Esophagus muscularis mucosa (tissue), 4 donors: ENCODE results near the gene UBAP1. TPM values are rescaled to one million over a fixed set of nuclear protein-coding genes. Genes with fewer than 3 reads are reported as not detected.
"Not testable (repeated sequence)": the region's sequence is repeated elsewhere in the genome, so short reads cannot be mapped to it uniquely, and the experiment has no call there.

Experiments
- DNase-seq: peaks from one replicate; pipeline ENCODE4 v3.0.0-alpha.2; 2017; ENCODE audit errors: extremely low spot score
- H3K27ac ChIP-seq, 4 donors: fragments of 200-600 bp; sonication (generic); replicated peaks in 1 of 4; 1 replicate in 3 of 4; 2 replicates in 1 of 4; pipeline ENCODE4 v1.5.1; 2016 to 2019; ENCODE audit warnings: mild to moderate bottlenecking in 1 of 4
- H3K27me3 ChIP-seq, 4 donors: fragments of 200-600 bp; sonication (generic); one replicate each; pipeline versions ENCODE4 v1.5.1 to v1.6.0; 2016 to 2019
- H3K36me3 ChIP-seq, 4 donors: fragments of 200-600 bp; sonication (generic); one replicate each; pipeline ENCODE4 v1.5.1; 2016 to 2019
- H3K4me1 ChIP-seq, 4 donors: fragments of 200-600 bp; sonication (generic); one replicate each; pipeline ENCODE4 v1.5.1; 2016 to 2019
- H3K4me3 ChIP-seq, 4 donors: fragments of 200-600 bp; sonication (generic); 1 replicate in 2 of 4; 2 replicates in 2 of 4; pipeline ENCODE4 v1.5.1; 2016 to 2019; ENCODE audit warnings: mild to moderate bottlenecking in 4 of 4, moderate library complexity in 1 of 4
- H3K9me3 ChIP-seq, 4 donors: fragments of 200-600 bp; sonication (generic); 1 replicate in 3 of 4; 2 replicates in 1 of 4; pipeline ENCODE4 v1.5.1; 2016 to 2019
- EP300 ChIP-seq: sonication (generic); formaldehyde crosslinking; IDR thresholded peaks from one replicate; pipeline ENCODE4 v1.6.1; 2017; ENCODE audit warnings: antibody characterized with exemption
- POLR2A ChIP-seq: fragments of 450-650 bp; IDR thresholded peaks from one replicate; pipeline ENCODE4 v1.6.1; 2017; ENCODE audit warnings: antibody characterized with exemption, moderate library complexity, mild to moderate bottlenecking, low read depth
- POLR2AphosphoS5 ChIP-seq, 2 donors: sonication (generic); formaldehyde crosslinking; IDR thresholded peaks; one replicate each; pipeline ENCODE4 v1.6.1; 2017; ENCODE audit warnings: antibody characterized with exemption in 2 of 2
- WGBS: methylation state at CpG from one replicate; pipeline ENCODE4 v1.1.5; 2018; 5-methylcytosine and 5-hydroxymethylcytosine counted together
- intact Hi-C: fragments of 100-400 bp; cut with DNase I; formaldehyde crosslinking; loops from one replicate; pipeline ENCODE4 v1.15.1; 2023
- small RNA-seq, 3 donors: library from RNA; depleted of rRNA; stranded (forward); fragments of <200 nt; gene quantifications; one replicate each; pipeline ENCODE3, GENCODE V24; 2016
- total RNA-seq, 4 donors: library from RNA; depleted of rRNA; stranded (reverse); fragments of >200 nt; gene quantifications; one replicate each; pipeline versions ENCODE4 v1.1.0 to v1.2.1, GENCODE V29; 2016
- TF ChIP-seq, protein P1 (sequence below), 3 experiments: fragments of 200-600 bp in 2 of 3; fragments of 450-650 bp in 1 of 3; sonication (generic) in 2 of 3; IDR thresholded peaks; one replicate each; pipeline ENCODE4 v1.5.1; 2017 to 2019; ENCODE audit warnings: antibody characterized with exemption in 3 of 3, mild to moderate bottlenecking in 2 of 3, moderate library complexity in 1 of 3

UBAP1 gene
- total RNA-seq, 4 donors from 2014 or later = 54.0 to 84.3 (median 72.6) TPM

DNA sequence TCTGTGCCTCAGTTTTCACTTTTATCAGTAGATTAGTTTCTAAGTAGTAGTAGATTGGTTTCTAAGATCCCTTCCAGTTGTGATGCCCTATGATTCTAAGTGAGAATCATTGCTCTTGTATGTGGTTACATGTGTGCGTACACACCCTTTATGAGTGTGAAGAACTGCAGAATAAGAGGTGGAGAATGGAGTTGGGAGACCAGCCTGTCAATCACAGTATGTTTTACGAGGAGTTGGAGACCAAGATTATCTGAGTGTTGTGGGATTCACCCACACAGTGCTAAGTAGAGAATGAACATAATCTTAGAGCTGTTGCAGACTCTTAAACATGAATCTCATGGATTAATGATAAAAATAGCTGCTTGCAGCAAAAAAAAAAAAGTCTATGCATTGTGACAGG is 112.6 kb downstream of the UBAP1 start:
- no peaks in the 10 kb centered on the region for H3K9me3 ChIP-seq
- no peaks in the 10 kb centered on the region for H3K4me1 ChIP-seq
- intact Hi-C loops = no loop called here
- 92% methylated on average over 2 of the region's 2 CpGs for WGBS
- no peaks in the 10 kb centered on the region for H3K27me3 ChIP-seq
- TF ChIP-seq POLR2AphosphoS5 (IDR thresholded peaks at IDR 0.05) = no peak
- TF ChIP-seq, protein P1, sequence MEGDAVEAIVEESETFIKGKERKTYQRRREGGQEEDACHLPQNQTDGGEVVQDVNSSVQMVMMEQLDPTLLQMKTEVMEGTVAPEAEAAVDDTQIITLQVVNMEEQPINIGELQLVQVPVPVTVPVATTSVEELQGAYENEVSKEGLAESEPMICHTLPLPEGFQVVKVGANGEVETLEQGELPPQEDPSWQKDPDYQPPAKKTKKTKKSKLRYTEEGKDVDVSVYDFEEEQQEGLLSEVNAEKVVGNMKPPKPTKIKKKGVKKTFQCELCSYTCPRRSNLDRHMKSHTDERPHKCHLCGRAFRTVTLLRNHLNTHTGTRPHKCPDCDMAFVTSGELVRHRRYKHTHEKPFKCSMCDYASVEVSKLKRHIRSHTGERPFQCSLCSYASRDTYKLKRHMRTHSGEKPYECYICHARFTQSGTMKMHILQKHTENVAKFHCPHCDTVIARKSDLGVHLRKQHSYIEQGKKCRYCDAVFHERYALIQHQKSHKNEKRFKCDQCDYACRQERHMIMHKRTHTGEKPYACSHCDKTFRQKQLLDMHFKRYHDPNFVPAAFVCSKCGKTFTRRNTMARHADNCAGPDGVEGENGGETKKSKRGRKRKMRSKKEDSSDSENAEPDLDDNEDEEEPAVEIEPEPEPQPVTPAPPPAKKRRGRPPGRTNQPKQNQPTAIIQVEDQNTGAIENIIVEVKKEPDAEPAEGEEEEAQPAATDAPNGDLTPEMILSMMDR (IDR thresholded peaks at IDR 0.05) = no peak
- TF ChIP-seq POLR2A = no peak
- no peak for TF ChIP-seq EP300
- no peaks in the 10 kb centered on the region for H3K36me3 ChIP-seq
- H3K4me3 ChIP-seq = no peak overlapping the region
- no peak for DNase-seq
- no peak overlapping the region for H3K27ac ChIP-seq

GRCh38 chr9:34292552-34292951 is 113.7 kb downstream of the UBAP1 start:
- no peaks in the 10 kb centered on the region for H3K27me3 ChIP-seq
- intact Hi-C loops = no loop called here
- no peaks in the 10 kb centered on the region for H3K36me3 ChIP-seq
- 57% methylated on average over 2 of the region's 2 CpGs for WGBS
- no peaks in the 10 kb centered on the region for H3K4me1 ChIP-seq
- DNase-seq = no peak
- H3K9me3 ChIP-seq = no peaks in the 10 kb centered on the region
- TF ChIP-seq, protein P1 (IDR thresholded peaks at IDR 0.05) = no peak
- no peak for TF ChIP-seq POLR2A
- no peak for TF ChIP-seq EP300
- TF ChIP-seq POLR2AphosphoS5 (IDR thresholded peaks at IDR 0.05) = no peak
- no peak overlapping the region for H3K4me3 ChIP-seq
- no peak overlapping the region for H3K27ac ChIP-seq

GRCh38 chr9:34301064-34301463 is 122.2 kb downstream of the UBAP1 start:
- H3K4me1 ChIP-seq, H3K9me3 ChIP-seq, H3K36me3 ChIP-seq, H3K27ac ChIP-seq, DNase-seq, H3K4me3 ChIP-seq, H3K27me3 ChIP-seq, intact Hi-C loops: not testable (repeated sequence)
- 87% methylated on average over 7 of the region's 7 CpGs for WGBS

Small RNA genes lying within 50 kb of the gene (small RNA-seq; reads per million reads assigned to genes)
- 0 reads per million in 3 donors for gene AL353662.3
- 0 reads per million in 3 donors for gene RNA5SP282
- 0 to 0.68 (median 0.08) reads per million in 3 donors for gene RNU2-50P

Other genes with a start within 250 kb of the UBAP1 start
- gene UBAP2, start 130.2 kb upstream of the UBAP1 start, total RNA-seq = 10 to 100 TPM; 31.0 to 49.6 (median 37.6) TPM
- 10 to 100 TPM; 17.9 to 25.0 (median 21.9) TPM for gene DCAF12, start 52.3 kb upstream of the UBAP1 start, total RNA-seq
- gene KIF24, start 150.2 kb downstream of the UBAP1 start, total RNA-seq = 1 to 10 TPM in 1 of 4 donors, under 1 TPM in 3; 0.42 to 1.5 (median 0.62) TPM
- gene NUDT2, start 150.5 kb downstream of the UBAP1 start, total RNA-seq = 10 to 100 TPM; 15.0 to 45.3 (median 23.0) TPM
- gene MYORG, start 197.9 kb downstream of the UBAP1 start, total RNA-seq = 10 to 100 TPM in 2 of 4 donors, 1 to 10 TPM in 2; 7.8 to 27.2 (median 15.4) TPM